ENCODE results near the gene ETV6.

GRCh38 chr12:11657511-11657910 lies 8.0 kb downstream of the ETV6 start:
- TF ChIP-seq CTCF (IDR thresholded peaks at IDR 0.05) (no peak), ZFX (IDR thresholded peaks at IDR 0.05; ENCODE audit: borderline replicate concordance) (no peak)
